ENCODE results near the gene ATP1A3.
A peak's percentile ranks its signal among the peaks of the same experiment; 100 is the strongest.
"Not testable (repeated sequence)": the region's sequence is repeated elsewhere in the genome, so short reads cannot be mapped to it uniquely, and the experiment has no call there.

The ATP1A3 gene

DNA sequence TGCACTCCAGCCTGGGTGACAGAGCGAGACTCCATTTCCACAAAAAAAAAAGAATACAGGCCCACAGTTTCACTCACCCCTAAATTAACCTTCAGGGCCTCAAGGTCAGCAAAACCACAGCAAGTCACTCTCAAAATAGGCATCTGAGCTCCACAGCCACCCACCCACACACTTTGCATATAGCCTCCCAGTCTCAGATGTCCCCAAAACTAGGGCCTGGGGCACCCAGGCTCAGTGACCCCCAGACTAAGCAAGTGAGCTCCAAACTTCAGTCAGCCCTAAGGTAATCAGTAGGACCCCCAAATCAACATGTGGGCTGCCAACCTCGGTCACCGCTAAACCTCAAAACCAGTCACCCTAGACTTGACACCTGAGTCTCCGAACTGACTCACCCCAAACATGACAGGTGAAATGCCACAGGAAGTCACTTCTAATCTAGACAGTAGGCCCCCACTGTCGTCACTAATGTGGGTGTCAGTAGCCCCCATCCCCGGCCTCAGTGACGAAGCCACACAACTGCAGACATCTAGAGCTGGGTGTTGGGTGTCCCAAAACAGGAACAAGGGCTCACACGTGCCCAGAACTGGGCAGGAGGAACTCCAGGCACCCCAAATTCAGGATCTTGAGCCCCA lies 48.8 kb downstream of the ATP1A3 start:
- peak; percentile 78 for DNase-seq (ENCODE audit: low read depth)

DNA sequence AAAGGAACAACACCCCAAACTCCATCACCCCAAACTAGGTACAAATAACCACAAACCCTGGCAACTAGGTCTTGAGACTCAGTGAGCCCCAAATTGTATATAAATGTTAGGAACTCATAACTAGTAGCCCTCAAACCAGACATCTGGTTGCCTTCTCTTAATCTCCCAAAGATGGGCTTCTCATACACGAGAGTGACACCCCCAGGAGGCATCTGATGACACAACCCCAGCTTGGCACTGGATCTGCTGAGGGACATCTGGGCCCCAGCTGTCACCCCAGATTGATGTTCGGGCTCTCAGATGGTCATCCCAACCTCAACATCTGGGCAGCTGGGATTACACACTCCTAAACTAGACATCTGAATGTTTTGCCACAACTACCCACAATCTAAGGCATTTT lies 49.7 kb downstream of the ATP1A3 start:
- DNase-seq (ENCODE audit: low read depth) = no peak

DNA sequence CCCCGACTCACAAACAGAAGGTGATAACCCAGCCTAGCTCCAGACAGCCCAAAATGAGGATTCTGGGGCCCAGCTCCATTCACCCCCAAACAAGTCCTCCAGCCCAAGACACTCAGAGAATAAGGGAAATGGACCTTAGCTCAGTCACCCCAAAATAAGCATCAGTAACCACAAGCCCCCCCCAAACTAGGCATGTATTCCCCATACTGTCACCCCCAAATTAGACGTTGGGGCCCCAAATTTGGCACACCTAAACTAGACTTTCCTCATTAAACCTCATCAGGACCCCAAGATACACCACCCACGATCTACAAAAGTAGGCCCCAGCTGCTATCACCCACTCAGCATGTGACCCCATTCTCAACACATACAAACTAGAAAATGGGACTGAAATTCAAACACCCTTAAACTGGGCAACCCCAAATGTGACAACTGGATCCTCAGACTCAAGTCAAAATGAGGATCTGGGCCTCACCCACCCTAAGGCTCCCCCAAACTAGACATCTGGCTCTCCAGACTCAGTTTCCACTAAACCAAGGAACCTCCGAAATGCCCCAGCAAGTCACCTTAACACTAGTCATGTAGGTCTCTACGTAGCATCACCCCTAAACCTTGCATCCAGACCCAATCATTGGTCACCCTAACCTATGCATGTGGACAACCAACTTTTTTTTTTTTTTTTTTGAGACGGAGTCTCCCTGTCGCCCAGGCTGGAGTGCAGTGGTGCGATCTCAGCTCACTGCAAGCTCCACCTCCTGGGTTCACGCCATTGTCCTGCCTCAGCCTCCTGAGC lies 52.4 kb downstream of the ATP1A3 start:
- DNase-seq (ENCODE audit: low read depth) = no peak

DNA sequence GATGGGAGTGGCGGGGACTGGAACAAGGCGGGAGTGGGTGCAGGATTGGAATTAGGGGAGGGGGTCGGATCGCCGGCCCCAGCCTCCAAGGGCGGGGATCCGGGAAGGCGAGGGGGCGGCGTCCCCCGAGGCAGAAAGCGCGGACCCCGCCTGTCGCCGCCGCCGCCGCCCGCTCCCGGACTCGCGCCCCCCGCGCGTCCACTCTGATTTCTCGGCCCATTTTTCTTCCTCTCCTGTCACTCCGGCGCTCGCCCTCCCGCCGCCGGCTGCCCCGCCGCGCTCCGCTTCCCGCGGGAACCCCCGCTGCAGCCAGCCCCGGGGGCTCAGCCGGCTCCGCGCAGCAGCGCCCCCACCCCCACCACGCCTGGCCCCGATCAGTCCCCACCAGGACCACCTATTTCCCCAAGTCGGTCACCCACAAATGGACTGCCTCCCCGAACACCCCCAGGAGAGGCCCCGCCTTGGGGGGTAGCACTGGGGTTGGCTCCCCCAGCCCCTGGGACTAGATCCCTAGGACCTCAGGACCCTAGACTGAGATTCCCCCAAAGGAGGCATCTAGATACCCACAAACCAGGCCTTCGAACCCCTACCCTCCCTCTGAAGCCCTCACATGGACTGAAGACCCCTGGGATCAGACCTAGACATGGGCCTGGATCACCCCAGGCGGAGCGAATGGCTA lies 53.2 kb downstream of the ATP1A3 start:
- no peak for DNase-seq (ENCODE audit: low read depth)

DNA sequence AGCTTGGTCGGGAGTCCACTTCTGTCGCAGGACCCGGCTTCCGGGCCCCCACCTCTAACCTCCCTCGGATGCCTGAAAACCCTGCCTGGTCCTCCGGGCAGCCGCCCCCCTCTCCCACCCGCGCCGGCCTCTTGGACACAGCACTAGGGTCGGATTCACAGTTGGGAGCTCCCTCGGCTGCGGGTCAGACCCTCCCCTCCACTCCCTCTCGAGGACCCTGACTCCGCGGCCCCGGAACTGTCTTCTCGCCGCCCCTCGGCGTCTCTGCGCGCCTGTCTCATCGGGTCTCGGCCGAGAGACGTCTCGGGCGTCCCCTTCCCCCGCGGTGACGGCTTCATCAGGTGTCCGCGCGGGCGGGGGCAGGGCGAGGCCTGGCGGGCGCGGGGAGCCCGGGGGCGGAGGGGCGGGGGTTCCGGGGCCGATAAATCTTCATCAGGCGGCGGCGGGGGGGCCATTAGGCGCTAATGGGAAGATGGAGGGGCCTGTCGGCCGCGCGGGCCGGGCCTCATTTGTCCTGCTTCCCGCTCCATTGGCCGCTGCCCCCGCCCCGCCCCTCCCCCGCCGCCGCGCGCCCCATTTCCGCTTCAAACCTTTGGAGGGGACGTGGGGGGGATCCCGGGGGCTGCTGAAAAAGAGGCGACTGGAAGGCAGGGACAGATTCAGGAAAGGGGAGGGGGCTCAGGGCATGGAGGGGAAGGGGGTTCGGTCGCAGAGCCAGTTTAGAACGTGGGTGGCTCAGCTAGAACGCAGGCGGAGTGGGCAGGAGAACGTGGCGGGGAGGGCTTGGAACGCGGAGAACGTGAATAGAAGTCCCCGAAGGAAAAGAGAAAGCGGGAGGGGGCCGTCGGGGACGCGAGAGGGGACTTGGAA lies 53.9 kb downstream of the ATP1A3 start:
- no peak for DNase-seq (ENCODE audit: low read depth)

DNA sequence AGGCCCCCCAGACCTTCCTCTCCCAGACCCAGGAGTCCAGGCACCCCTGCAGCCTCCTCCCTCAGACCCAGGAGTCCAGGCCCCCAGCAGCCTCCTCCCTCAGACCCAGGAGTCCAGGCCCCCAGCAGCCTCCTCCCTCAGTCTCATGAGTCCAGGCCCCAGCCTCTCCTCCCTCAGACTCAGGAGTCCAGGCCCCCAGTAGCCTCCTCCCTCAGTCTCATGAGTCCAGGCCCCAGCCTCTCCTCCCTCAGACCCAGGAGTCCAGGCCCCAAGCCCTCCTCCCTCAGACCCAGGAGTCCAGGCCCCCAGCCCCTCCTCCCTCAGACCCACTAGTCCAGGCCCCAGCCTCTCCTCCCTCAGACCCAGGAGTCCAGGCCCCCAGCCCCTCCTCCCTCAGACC lies 54.8 kb downstream of the ATP1A3 start:
- DNase-seq (ENCODE audit: low read depth) = not testable (repeated sequence)

DNA sequence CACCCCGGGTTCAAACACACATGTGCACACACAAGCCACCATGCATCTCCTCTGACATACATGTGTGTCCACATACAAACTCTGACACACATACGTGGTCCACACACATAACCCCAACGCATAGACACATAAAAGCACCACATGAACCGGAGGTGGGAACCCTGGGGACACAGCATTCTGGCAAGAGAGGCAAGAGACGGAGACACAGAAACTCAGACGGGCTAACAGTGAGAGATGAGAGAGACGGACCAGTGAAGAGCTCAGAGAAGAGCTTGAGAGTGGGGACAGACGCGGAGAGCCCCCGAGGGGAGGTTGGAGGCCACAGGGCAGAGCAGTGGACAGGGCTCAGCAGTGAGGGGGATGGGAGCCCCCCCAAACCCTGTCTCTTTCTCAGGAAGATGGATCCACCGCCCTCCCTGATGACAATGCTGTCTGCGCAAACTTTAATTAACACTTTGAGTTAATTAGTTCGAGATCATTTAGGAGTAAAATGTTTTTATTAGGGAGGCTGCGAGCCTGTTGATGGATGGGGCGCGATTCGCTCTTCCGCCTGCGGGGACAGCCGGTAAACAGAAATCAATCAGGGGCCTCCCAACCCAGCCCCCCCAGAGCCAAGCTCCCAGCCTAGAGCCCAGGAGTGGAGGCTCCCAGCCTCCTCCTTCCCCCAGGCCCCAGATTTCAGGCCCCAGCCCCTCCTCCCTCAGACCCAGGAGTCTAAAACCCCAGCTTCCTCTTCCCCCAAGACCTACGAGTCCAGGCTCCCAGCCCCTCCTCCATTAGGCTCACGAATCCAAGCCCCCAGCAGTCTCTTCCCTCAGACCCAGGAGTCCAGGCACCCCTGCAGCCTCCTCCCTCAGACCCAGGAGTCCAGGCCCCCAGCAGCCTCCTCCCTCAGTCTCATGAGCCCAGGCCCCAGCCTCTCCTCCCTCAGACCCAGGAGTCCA lies 56.2 kb downstream of the ATP1A3 start:
- DNase-seq (ENCODE audit: low read depth) = no peak

DNA sequence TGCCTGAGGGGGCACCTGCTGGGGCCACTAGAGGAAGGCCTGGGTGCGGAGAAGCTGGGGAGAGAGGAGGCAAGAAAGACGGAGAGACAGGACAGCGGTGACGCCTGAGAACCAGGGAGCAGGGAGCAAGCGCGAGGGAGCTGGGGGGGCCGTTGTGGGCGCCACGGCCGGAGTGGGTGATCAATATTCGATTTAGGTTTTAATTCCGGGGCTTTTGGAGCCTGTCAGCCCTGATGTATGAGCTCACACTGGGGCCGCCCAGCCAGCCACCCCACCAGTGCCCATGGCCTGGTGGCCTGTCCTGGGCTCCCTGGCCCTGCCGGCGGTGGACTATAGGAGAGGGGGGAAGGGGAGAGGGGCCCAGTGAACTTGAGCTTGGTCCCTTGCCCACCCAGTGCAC lies 57.1 kb downstream of the ATP1A3 start:
- DNase-seq (ENCODE audit: low read depth) = no peak

DNA sequence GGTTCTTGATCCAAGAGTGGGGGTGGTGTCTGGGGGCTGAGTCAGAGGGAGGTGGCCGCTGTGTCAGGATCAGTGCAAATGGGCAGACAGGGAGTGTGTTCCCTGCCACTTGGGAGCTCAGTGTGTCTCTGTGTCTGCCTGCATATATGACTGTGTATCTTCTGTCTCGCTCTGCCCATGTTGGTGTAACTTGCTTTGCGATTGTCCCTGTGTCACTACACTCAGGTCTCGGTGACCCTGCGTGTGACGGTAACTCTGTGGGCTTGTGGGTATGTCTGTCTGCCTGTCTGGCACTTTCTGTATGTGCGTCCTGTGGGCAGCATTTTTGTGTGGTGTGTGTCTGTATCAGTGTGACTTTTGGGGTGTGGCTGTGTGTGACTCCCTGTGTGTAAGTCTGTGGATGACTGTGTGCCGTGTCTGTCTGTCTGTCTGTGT lies 57.6 kb downstream of the ATP1A3 start:
- DNase-seq (ENCODE audit: low read depth) = no peak

DNA sequence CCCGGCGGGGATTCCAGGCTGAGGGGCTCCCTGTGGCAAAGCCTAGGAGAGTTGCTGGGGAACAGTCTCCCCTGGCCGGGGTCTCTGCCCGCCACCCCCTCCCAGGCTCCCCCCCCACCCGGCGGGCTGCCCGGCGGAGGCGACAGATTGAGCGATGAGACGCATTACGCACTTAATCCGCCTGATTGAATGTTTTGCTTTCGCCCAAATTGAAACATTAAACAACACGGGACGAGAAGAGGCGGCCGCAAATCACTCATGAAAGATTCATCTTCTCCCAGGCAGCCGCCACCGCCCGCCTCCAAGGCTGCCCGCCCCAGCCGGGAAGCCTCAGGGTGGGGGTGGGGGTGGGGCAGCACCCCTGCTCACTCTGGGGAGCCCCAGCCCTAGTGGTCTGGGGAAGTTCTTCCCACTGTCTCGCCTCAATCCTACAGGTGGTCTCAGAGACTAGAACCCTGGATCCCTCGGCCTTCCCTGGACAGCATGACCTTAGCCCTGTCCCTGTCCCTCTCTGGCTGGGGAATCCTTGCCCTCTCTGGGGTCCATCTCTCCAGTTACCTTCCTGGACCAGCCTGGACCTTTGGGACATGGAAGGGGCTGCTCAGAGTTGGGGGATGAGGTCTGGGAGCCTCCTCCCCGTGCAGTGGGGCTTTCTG lies 58.1 kb downstream of the ATP1A3 start:
- no peak for DNase-seq (ENCODE audit: low read depth)

DNA sequence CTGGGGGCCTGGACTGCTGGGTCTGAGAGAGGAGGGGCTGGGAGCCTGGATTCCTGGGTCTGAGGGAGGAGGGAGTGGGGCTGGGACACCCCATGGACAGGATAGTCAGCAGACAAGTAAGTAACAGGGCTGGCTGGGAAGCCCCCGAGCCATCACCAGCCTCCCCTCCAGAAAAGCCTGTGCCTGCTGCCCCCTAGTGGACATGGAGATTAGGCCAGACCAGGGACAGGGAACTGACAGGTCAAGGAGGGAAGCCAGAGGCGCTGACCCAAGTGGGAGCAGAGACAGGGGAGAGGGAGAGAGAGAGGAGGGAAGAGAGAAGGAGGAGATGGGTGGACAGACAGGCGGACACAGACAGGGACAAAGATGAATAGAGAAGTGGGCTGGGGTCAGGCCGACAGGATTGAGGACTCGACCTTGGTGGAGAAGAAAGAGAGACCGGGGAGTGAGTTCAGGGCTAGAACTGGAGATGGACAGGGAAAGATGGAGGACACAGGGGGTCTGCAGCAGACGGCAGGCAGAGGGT lies 59.1 kb downstream of the ATP1A3 start:
- peak; percentile 65 for DNase-seq (ENCODE audit: low read depth)

DNA sequence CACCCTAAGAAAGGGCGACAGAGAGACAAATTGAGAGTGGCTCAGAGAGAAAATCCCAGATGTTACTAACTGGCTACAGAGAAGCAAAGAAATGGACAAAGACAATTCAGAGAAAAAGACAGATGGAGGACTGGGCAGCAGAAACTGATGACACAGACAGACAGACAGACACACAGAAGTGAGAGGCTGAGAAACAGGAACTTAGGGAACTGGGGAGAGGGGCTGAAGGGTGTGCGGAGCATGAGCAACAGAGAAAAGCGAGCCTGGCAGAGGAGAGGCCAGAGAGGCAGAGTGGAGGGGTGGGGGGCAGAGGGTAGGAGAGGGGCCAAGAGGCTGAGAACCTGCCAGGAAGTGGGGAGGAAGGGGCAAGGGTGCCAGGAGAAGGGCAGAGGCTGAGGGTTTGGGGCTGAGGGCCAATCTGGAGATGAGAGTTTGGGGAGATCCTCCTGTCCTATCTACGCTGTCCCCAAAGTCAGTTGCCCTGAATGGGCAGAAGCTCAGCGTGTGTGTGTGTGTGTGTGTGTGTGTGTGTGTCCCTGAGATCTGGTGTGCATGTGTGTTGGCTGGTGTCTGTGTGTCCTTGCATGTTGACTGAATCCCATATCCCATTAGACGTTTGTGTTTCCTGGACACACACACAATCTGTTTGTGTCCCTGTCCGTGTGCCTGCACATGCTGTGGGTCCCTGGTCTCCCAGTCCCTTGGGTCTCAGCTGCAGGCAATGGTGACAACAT lies 60.2 kb downstream of the ATP1A3 start:
- no peak for DNase-seq (ENCODE audit: low read depth)

DNA sequence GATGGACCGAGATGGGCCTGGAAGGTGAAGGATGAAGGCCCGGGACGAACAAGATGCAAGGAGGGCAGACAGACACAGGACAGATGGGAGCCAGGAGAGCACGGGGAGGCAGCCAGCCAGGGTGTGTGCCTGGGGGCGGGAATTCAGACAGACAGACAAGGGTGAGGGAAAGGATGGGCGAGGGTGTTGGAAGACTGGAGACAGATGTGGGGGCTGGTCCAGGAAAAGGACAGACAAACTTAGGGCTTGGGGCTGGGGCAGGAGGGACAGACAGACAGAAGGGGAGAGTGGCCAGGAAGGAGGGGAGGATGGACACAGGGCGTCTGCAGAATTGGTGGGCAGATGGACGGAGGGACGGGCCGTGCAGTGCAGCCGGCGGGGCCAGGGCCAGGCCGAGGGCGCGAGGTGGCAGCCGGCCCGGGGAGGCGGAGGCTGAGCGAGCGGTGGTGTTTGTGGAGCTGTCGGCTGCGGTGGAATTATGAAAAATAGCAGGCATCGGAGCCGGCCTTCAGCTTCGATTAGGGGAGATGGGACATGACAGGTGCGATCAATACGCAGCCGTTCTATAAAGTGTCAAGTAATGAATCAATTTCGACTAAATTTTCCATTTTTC lies 61.2 kb downstream of the ATP1A3 start:
- DNase-seq (ENCODE audit: low read depth) = no peak

DNA sequence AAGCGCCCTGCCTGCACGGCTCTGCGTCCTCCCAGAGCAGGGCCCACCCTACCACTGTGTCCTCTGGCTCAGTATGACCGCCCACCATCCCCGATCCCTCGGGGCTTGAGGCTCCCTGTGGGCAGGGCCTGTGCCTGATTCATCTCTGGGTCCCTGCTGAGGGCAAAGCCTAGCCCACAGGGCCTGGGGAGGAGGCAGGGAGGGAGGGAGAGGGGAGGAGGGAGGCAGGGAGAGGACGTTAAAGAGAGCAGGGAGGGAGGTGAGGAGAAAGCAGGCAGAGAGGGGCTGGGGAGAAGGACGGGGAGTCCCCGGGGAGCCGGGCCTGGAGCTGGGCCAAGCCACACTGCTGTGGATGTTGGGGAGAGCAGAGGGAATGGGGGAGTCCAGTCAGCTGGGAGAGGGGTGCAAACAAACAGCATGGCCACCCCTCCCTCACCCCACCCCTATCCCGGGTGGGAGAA lies 61.7 kb downstream of the ATP1A3 start:
- no peak for DNase-seq (ENCODE audit: low read depth)

DNA sequence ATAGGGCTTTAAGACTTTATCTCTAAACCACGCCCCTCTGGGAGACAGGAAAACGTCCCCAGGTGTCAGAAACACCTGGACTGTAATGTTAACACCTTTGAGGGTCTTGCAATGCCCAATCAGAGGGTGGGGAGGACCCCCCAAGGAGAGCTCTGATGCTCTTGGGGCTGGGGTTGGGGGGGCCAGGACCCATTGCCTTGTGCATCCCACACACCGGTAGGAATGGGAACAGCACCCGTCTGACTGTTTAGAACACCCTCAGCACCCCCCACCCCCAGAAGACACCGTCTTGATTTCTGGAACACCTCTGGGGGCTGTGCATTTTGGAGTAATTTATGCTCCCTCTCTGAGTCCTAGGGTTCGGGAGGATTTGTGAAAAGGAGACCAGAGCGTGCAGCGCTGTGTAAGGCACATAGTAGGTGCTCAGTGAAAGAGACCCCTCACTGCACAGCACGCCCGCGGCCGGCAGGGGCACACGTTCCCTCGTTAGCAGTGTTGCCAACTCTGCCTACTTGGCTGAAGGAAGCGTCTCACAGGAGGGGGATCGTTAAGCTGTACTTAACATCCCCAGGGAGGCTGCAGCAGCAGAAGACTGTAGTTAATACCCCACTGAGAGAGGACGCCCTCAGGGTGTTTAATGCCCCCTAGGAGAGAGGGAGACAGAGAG lies 63.0 kb downstream of the ATP1A3 start:
- no peak for DNase-seq (ENCODE audit: low read depth)

DNA sequence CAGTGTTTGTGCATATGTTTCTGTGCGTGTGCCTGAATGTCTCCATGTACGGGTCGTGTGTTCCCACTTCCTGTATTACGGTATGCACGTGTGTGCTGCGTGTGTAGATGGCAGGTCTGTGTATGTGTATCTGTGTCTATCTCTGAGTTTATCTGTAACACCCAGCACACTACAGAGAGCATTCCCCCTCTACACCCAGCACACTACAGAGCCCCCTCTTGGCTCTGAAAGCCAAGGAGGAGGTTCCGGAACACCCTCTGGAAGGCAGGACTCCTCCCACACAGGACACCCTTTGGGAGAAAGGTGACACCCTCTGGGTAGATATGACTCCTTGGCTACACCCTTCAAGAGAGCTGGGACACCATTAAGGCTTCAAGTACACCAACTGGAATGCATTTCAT lies 63.7 kb downstream of the ATP1A3 start:
- no peak for DNase-seq (ENCODE audit: low read depth)

DNA sequence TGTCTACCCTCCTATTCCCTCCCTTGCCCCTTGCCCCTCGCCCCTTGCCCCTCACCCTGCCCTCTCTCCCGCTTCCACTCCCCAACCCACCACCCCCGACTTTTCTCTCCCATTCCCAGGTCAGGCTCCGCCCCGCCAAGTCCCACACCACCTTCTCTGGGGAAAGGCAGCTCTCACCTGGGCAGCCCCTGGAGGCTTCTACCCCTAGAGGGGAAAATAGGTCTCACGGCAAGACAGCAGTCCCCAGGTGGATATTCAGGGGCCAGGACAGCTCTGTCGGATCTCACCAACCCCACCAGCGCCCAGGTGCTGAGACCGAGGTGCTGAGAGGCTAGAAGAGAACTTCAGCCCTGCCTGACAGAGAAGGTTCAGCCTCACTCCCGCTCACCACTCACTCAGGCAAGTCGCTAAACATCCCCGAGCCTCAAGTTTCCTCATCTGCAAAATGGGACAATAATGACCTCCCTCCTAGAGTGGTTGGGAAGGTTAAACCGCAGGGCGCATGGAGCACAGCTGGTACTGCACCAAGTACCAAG lies 64.4 kb downstream of the ATP1A3 start:
- no peak for DNase-seq (ENCODE audit: low read depth)
